Gastrocnemius medialis (tissue), 4 donors: ENCODE measurements around the gene SLC6A6.

Experiments used
- POLR2A ChIP-seq, 2 donors: fragments of 450-650 bp; IDR thresholded peaks; one replicate each; pipeline ENCODE4 v1.6.1; 2017; ENCODE audit warnings: antibody characterized with exemption in 2 of 2, mild to moderate bottlenecking in 2 of 2, moderate library complexity in 2 of 2
- TF ChIP-seq, protein P1 (sequence below), 5 experiments: fragments of 450-650 bp in 3 of 5; fragments of 200-600 bp in 2 of 5; sonication (generic) in 2 of 5; IDR thresholded peaks in 4 of 5; conservative IDR thresholded peaks in 1 of 5; 1 replicate in 4 of 5; 2 replicates in 1 of 5; pipeline ENCODE4 v1.5.1; 2016 to 2019; ENCODE audit warnings: antibody characterized with exemption in 5 of 5, mild to moderate bottlenecking in 3 of 5, moderate library complexity in 3 of 5

DNA sequence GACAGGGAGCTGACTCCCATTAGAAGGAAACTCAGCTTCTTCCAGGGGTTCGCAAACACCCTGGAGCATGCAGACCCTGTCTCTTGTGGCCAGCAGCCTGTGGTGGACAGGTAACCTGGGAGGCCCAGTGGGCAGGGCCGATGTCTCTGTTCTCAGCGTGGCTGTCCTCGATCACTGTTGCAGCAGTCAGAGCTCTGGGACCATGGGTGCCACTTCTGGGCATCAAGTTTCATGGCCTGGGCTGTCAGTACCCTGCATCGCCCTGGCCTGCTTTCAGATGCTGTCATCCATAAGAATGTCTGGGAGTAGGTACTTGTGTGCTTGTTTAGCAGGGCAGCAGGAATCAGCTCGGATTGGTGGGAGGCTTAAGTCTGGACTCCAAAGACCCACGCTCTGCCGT is 54.4 kb downstream of the SLC6A6 start:
- TF ChIP-seq, protein P1, sequence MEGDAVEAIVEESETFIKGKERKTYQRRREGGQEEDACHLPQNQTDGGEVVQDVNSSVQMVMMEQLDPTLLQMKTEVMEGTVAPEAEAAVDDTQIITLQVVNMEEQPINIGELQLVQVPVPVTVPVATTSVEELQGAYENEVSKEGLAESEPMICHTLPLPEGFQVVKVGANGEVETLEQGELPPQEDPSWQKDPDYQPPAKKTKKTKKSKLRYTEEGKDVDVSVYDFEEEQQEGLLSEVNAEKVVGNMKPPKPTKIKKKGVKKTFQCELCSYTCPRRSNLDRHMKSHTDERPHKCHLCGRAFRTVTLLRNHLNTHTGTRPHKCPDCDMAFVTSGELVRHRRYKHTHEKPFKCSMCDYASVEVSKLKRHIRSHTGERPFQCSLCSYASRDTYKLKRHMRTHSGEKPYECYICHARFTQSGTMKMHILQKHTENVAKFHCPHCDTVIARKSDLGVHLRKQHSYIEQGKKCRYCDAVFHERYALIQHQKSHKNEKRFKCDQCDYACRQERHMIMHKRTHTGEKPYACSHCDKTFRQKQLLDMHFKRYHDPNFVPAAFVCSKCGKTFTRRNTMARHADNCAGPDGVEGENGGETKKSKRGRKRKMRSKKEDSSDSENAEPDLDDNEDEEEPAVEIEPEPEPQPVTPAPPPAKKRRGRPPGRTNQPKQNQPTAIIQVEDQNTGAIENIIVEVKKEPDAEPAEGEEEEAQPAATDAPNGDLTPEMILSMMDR (IDR thresholded peaks at IDR 0.05 in 4 of 5, conservative IDR thresholded peaks at IDR 0.05 in 1 of 5) = no peak
- TF ChIP-seq POLR2A (IDR thresholded peaks at IDR 0.05) = no peak
